Thoracic aorta (tissue), 2 donors: ENCODE data around the gene LYPD6. TPM values are rescaled to one million over a fixed set of nuclear protein-coding genes. Genes with fewer than 3 reads are reported as not detected.

Source experiments
- ATAC-seq: fragments of 150-250 bp; one replicate; pipeline ENCODE4 v1.8.0; 2017; ENCODE audit warnings: low read depth; ENCODE audit not compliant: insufficient number of reproducible peaks, low FRiP score
- DNase-seq: peaks from one replicate; pipeline ENCODE4 v3.0.0-alpha.2; 2020; ENCODE audit warnings: low spot score
- H3K27ac ChIP-seq, 2 donors: fragments of 200-600 bp; sonication (generic); 1 replicate in 1 of 2; 2 replicates in 1 of 2; pipeline ENCODE4 v1.5.1; 2016; ENCODE audit warnings: mild to moderate bottlenecking in 2 of 2, moderate library complexity in 2 of 2
- H3K27me3 ChIP-seq: fragments of 200-600 bp; sonication (generic); replicated peaks from 2 replicates; pipeline ENCODE4 v1.6.0; 2016; ENCODE audit warnings: mild to moderate bottlenecking; ENCODE audit not compliant: insufficient read depth
- H3K36me3 ChIP-seq: fragments of 200-600 bp; sonication (generic); one replicate; pipeline ENCODE4 v1.5.1; 2016
- H3K4me1 ChIP-seq, 2 donors: fragments of 200-600 bp; sonication (generic); 1 replicate in 1 of 2; 2 replicates in 1 of 2; pipeline versions ENCODE4 v1.5.1 to v1.6.0; 2016; ENCODE audit warnings: low read depth in 2 of 2, mild to moderate bottlenecking in 1 of 2; ENCODE audit not compliant: control insufficient read depth in 1 of 2
- H3K4me3 ChIP-seq: fragments of 200-600 bp; sonication (generic); 2 replicates; pipeline ENCODE4 v1.5.1; 2016; ENCODE audit warnings: mild to moderate bottlenecking
- H3K9me3 ChIP-seq: fragments of 200-600 bp; sonication (generic); 2 replicates; pipeline ENCODE4 v1.5.1; 2016
- total RNA-seq, 2 donors: library from RNA; depleted of rRNA; stranded (reverse); fragments of >200 nt; gene quantifications; one replicate each; pipeline versions ENCODE4 v1.1.0 to v1.2.3, GENCODE V29; 2016
- TF ChIP-seq, protein P1 (sequence below): fragments of 200-600 bp; sonication (generic); IDR thresholded peaks from one replicate; pipeline ENCODE4 v1.5.1; 2019; ENCODE audit warnings: antibody characterized with exemption

Gene LYPD6
- total RNA-seq, 2 donors from 2014 or later, result 0.27 to 0.28 TPM

DNA sequence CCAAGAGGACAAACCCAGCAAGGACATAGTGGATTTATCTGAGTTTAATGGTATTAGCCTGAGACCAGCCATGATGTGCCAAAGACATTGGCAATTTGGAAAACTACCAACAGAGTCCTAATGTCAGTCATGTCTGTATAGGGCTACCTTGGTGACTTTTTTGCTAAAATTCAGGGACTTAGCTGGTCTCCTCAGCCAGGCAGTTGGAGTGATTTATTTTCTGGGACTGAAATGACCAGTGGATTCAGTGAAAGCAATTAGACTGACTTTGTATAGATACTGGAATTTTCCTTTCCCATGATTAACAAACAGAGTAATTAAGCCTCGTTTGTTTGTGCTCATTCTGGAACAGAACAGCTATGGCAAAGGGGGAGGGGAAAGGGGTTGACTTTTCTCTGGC is 55.0 kb downstream of the LYPD6 start:
- ATAC-seq, result no peak
- H3K36me3 ChIP-seq, result no peaks in the 10 kb centered on the region

DNA sequence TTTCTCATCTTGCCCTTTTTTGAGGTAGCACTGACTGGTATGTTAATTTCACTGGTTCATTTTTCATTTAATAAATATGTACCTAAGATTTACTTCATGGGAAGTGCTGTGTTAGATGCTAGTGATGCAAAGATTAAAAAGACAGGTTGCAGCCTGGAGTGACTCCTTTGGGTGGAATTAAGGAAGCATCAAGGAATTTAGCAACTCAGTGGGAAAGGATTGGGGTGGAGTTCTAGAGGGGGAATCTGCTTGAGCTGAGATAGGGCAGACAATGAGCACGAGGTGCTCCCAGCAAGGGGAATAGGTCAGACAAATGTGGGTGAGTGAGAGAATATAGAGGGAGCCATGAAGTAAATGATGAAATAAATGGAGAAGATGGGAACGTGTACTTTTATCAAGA is 57.0 kb downstream of the LYPD6 start:
- no peak for DNase-seq
- TF ChIP-seq, protein P1, sequence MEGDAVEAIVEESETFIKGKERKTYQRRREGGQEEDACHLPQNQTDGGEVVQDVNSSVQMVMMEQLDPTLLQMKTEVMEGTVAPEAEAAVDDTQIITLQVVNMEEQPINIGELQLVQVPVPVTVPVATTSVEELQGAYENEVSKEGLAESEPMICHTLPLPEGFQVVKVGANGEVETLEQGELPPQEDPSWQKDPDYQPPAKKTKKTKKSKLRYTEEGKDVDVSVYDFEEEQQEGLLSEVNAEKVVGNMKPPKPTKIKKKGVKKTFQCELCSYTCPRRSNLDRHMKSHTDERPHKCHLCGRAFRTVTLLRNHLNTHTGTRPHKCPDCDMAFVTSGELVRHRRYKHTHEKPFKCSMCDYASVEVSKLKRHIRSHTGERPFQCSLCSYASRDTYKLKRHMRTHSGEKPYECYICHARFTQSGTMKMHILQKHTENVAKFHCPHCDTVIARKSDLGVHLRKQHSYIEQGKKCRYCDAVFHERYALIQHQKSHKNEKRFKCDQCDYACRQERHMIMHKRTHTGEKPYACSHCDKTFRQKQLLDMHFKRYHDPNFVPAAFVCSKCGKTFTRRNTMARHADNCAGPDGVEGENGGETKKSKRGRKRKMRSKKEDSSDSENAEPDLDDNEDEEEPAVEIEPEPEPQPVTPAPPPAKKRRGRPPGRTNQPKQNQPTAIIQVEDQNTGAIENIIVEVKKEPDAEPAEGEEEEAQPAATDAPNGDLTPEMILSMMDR, result no peak
- Histone ChIP-seq H3K27ac (no peak overlapping the region), H3K4me3 (no peak overlapping the region), H3K4me1 (no peaks in the 10 kb centered on the region), H3K36me3 (no peaks in the 10 kb centered on the region), H3K27me3 (no peaks in the 10 kb centered on the region), H3K9me3 (no peaks in the 10 kb centered on the region)
- no peak for ATAC-seq

More for the DNA sequence above, 55.0 kb downstream of the LYPD6 start:
- no peak overlapping the region for H3K4me3 ChIP-seq
- no peaks in the 10 kb centered on the region for H3K4me1 ChIP-seq
- H3K27ac ChIP-seq, result no peak overlapping the region
- no peak for DNase-seq
- no peaks in the 10 kb centered on the region for H3K27me3 ChIP-seq
- TF ChIP-seq, protein P1, result no peak
- H3K9me3 ChIP-seq, result no peaks in the 10 kb centered on the region

DNA sequence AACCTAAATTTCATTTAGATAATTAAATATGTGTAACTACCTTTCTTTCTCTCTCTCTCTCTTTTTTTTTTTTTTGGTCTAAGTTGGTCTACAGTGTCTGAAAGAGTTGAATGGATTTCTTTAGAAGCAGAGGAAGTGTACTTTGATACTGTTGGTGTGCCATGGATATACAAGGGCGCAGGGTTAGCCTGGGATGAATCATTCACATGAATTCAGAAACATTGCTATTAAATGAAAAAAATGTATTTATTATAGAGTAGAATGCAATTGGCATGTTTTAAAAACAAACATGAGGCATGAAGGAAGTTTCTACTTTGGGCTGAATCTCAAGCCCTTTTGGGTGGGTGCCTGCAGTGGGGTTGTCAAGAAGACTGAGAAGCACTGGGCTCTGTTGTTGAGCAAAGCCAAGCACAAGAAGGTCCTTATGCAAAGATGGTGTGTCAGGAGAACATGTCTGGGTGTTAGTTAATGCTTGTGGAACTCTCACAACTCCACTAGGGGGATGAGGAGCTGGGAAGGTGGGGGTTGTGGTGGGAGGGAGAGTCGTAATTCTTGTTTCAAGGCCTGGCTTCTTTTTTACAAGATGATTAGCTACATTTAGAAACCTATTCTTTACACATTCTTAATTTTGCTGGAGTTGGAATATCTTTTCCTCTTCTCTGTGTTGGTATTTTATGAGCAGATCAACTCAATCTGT is 57.9 kb downstream of the LYPD6 start:
- no peak for ATAC-seq
- no peaks in the 10 kb centered on the region for H3K4me1 ChIP-seq
- H3K27ac ChIP-seq, result no peak overlapping the region
- no peaks in the 10 kb centered on the region for H3K9me3 ChIP-seq
- no peaks in the 10 kb centered on the region for H3K36me3 ChIP-seq
- H3K4me3 ChIP-seq, result no peak overlapping the region
- TF ChIP-seq, protein P1, result no peak
- DNase-seq, result no peak
- H3K27me3 ChIP-seq, result no peaks in the 10 kb centered on the region

DNA sequence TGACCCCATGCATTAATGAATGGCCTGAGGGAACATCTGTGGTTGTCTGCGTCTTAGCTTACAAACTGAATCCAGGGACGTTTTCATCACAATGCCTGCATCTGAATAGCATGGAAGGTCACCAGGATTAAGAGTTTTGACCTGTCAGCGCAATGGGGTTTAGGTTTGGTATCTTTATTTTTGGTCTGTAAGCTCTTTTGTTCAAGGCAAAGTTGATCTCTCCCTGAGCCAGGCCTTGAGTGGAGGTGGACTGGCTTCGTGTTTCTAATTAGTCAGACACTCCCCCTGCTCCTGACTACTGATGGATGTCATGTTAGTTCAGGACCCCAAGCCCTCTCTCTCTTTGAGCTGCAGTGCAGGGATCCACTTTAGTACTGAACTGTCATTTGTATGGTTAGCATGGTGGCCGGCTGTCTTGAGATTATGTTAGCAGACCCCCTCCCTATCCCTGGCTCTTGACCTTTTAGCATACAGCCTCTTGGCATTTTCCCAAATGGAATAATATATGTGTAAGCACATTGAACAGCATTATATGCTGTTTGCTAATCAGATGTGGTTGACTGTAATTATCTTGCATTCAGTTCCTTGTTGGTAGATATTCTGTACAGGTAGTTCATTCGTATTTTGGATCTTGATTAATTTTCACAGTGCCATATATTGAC is 59.2 kb downstream of the LYPD6 start:
- Histone ChIP-seq H3K4me1 (no peaks in the 10 kb centered on the region), H3K36me3 (no peaks in the 10 kb centered on the region), H3K4me3 (no peak overlapping the region), H3K27me3 (no peaks in the 10 kb centered on the region), H3K27ac (no peak overlapping the region), H3K9me3 (no peaks in the 10 kb centered on the region)
- ATAC-seq, result no peak
- DNase-seq, result no peak
- TF ChIP-seq, protein P1, result no peak

DNA sequence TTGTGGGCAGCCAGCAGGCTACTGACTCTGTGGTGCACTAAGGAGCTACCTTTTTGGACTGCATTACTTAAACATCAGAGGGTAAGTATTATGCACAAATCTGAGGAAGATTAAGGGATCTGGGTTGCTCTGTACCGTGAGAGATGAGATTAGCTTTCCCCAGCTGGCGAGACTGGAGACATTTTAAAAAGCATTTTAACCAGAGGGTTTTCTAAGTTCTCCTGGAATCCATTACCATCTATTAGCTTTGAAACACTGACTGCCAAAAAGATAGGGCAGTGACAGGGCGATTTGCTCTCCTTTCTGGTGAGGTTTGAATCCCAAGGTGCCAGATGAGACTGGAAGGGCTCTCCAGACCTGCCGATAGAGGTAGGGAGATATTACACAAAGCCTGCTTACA is 63.2 kb downstream of the LYPD6 start:
- TF ChIP-seq, protein P1, result no peak
- H3K4me1 ChIP-seq, result no peaks in the 10 kb centered on the region
- ATAC-seq, result no peak

More for the DNA sequence above, 63.2 kb downstream of the LYPD6 start:
- Histone ChIP-seq H3K4me3 (no peak overlapping the region), H3K36me3 (no peaks in the 10 kb centered on the region), H3K27me3 (no peaks in the 10 kb centered on the region), H3K9me3 (no peaks in the 10 kb centered on the region), H3K27ac (no peak overlapping the region)
- no peak for DNase-seq
